IMR-90 (cell line): ENCODE data around the gene PDLIM5. TPM values are rescaled to one million over a fixed set of nuclear protein-coding genes. Genes with fewer than 3 reads are reported as not detected.

Experiments used
- ATAC-seq: fragments of 200-7000 bp; cut with Tn5 transposase; 2 replicates; pipeline ENCODE4 v1.9.1; 2020; ENCODE audit warnings: low read depth, mild to moderate bottlenecking, moderate library complexity
- BruUV-seq: library from RNA; stranded (reverse); fragments of 400-500 nt; replicated peaks from 2 replicates; lab custom pipeline; 2021; lab: Mats Ljungman, UMichigan
- CTCF ChIA-PET: fragments of 300-600 bp; formaldehyde crosslinking; extraction: SDS; loops from one replicate; lab custom pipeline; 2021; ENCODE audit warnings: antibody characterized with exemption; lab: Yijun Ruan, JAX
- POLR2A ChIA-PET: fragments of 300-600 bp; sonication (Branson Sonifier 250); formaldehyde crosslinking; loops from one replicate; lab custom pipeline; 2022; ENCODE audit warnings: antibody characterized with exemption; ENCODE audit not compliant: unreplicated experiment; lab: Charles Lee
- DNase-seq: peaks from one replicate; pipeline ENCODE4 v3.0.0; 2013
- H2AFZ ChIP-seq: replicated peaks from 2 replicates; pipeline ENCODE3; 2013; ENCODE audit warnings: low read length, mild to moderate bottlenecking; ENCODE audit not compliant: poor library complexity
- H2AK5ac ChIP-seq: 2 replicates; pipeline ENCODE4 v1.6.1; 2013; ENCODE audit warnings: low read depth, low read length, inconsistent platforms
- H2AK9ac ChIP-seq: replicated peaks from 2 replicates; pipeline ENCODE3; 2013; ENCODE audit warnings: mild to moderate bottlenecking, low read depth, low read length, moderate library complexity; ENCODE audit not compliant: poor library complexity
- H2BK120ac ChIP-seq: 2 replicates; pipeline ENCODE4 v1.6.1; 2013; ENCODE audit warnings: low read depth, low read length, inconsistent platforms
- H2BK15ac ChIP-seq: 3 replicates; pipeline ENCODE4 v1.6.1; 2013; ENCODE audit warnings: low read depth, low read length, inconsistent platforms
- H2BK20ac ChIP-seq: 2 replicates; pipeline ENCODE4 v1.6.1; 2013; ENCODE audit warnings: low read depth, mild to moderate bottlenecking, inconsistent platforms, low read length, moderate library complexity
- H2BK5ac ChIP-seq: 2 replicates; pipeline ENCODE4 v1.6.1; 2013; ENCODE audit warnings: mild to moderate bottlenecking, low read depth, low read length, inconsistent platforms; ENCODE audit not compliant: poor library complexity, severe bottlenecking
- H3K14ac ChIP-seq: replicated peaks from 2 replicates; pipeline ENCODE4 v1.6.1; 2013; ENCODE audit warnings: low read depth, low read length, inconsistent platforms
- H3K18ac ChIP-seq: 2 replicates; pipeline ENCODE4 v1.6.1; 2013; ENCODE audit warnings: low read depth, low read length, control low read depth
- H3K23ac ChIP-seq: 2 replicates; pipeline ENCODE4 v1.6.1; 2013; ENCODE audit warnings: low read depth, low read length, inconsistent platforms
- H3K27ac ChIP-seq: 2 replicates; pipeline ENCODE4 v1.5.1; 2013; ENCODE audit warnings: mild to moderate bottlenecking, control low read depth, low read length; ENCODE audit not compliant: insufficient read depth
- H3K27me3 ChIP-seq: 2 replicates; pipeline ENCODE4 v1.6.1; 2013; ENCODE audit warnings: low read length; ENCODE audit not compliant: control insufficient read depth, insufficient read depth
- H3K36me3 ChIP-seq: 2 replicates; pipeline ENCODE4 v1.6.1; 2013; ENCODE audit warnings: low read length, mixed read lengths; ENCODE audit not compliant: control insufficient read depth, insufficient read depth
- H3K4ac ChIP-seq: 2 replicates; pipeline ENCODE4 v1.6.1; 2013; ENCODE audit warnings: low read depth, low read length, inconsistent platforms
- H3K4me1 ChIP-seq: 2 replicates; pipeline ENCODE4 v1.6.1; 2013; ENCODE audit warnings: low read length, mixed read lengths; ENCODE audit not compliant: control insufficient read depth, insufficient read depth
- H3K4me2 ChIP-seq: 2 replicates; pipeline ENCODE4 v1.6.1; 2013; ENCODE audit warnings: low read depth, mild to moderate bottlenecking, control low read depth, low read length, moderate library complexity
- H3K4me3 ChIP-seq: 2 replicates; pipeline ENCODE4 v1.5.1; 2013; ENCODE audit warnings: low read depth, mild to moderate bottlenecking, control low read depth, low read length, moderate library complexity; ENCODE audit not compliant: insufficient read depth
- H3K56ac ChIP-seq: 2 replicates; pipeline ENCODE4 v1.6.1; 2013; ENCODE audit warnings: low read length, inconsistent platforms; ENCODE audit not compliant: insufficient read depth; ENCODE audit errors: extremely low read depth
- H3K79me1 ChIP-seq, 2 experiments: 2 replicates each; pipeline ENCODE4 v1.6.1; 2013; ENCODE audit warnings: low read length in 2 of 2, inconsistent platforms in 1 of 2, low read depth in 1 of 2
- H3K9ac ChIP-seq: 2 replicates; pipeline ENCODE4 v1.6.1; 2013; ENCODE audit warnings: low read depth, low read length, control low read depth
- H3K9me1 ChIP-seq: 2 replicates; pipeline ENCODE4 v1.6.1; 2013; ENCODE audit warnings: low read length, inconsistent platforms; ENCODE audit not compliant: insufficient read depth
- H3K9me3 ChIP-seq: 2 replicates; pipeline ENCODE4 v1.6.1; 2013; ENCODE audit warnings: low read length; ENCODE audit not compliant: control insufficient read depth, insufficient read depth
- H4K20me1 ChIP-seq: 2 replicates; pipeline ENCODE4 v1.6.1; 2013; ENCODE audit warnings: low read length, inconsistent platforms; ENCODE audit not compliant: insufficient read depth
- H4K5ac ChIP-seq: 2 replicates; pipeline ENCODE4 v1.6.1; 2013; ENCODE audit warnings: mild to moderate bottlenecking, low read depth, low read length, control low read depth
- H4K8ac ChIP-seq, 2 experiments: 2 replicates each; pipeline ENCODE4 v1.6.1; 2013; ENCODE audit warnings: low read depth in 2 of 2, low read length in 2 of 2, control low read depth in 1 of 2, inconsistent platforms in 1 of 2
- H4K91ac ChIP-seq: 2 replicates; pipeline ENCODE4 v1.6.1; 2013; ENCODE audit warnings: low read depth, low read length, inconsistent platforms; ENCODE audit not compliant: insufficient read depth
- CEBPB ChIP-seq: IDR thresholded peaks from 2 replicates; pipeline ENCODE4 v1.6.1; 2012; ENCODE audit warnings: low read depth, low read length, improper control_type of control experiment
- CHD1 ChIP-seq: IDR thresholded peaks from 2 replicates; pipeline ENCODE4 v1.6.1; 2012; ENCODE audit warnings: low read depth, low read length, improper control_type of control experiment
- FOS ChIP-seq: fragments of 150-350 bp; IDR thresholded peaks from 2 replicates; pipeline ENCODE4 v1.6.1; 2016; ENCODE audit warnings: low read depth, low read length
- MAZ ChIP-seq: IDR thresholded peaks from 2 replicates; pipeline ENCODE4 v1.6.1; 2012; ENCODE audit warnings: low read depth, mild to moderate bottlenecking, low read length, improper control_type of control experiment, moderate library complexity, borderline replicate concordance
- NFE2L2 ChIP-seq: fragments of 150-350 bp; IDR thresholded peaks from 2 replicates; pipeline ENCODE4 v1.6.1; 2016; ENCODE audit warnings: low read depth, mild to moderate bottlenecking, low read length
- RAD21 ChIP-seq: IDR thresholded peaks from 2 replicates; pipeline ENCODE4 v1.6.1; 2012; ENCODE audit warnings: low read length, improper control_type of control experiment
- RCOR1 ChIP-seq: IDR thresholded peaks from 2 replicates; pipeline ENCODE4 v1.6.1; 2012; ENCODE audit warnings: mild to moderate bottlenecking, low read length, improper control_type of control experiment; ENCODE audit not compliant: insufficient replicate concordance
- RFX5 ChIP-seq: IDR thresholded peaks from 2 replicates; pipeline ENCODE4 v1.8.0; 2012; ENCODE audit warnings: low read depth, mild to moderate bottlenecking, low read length, moderate library complexity
- SMC3 ChIP-seq: fragments of 150-350 bp; IDR thresholded peaks from 2 replicates; pipeline ENCODE4 v1.6.1; 2016; ENCODE audit warnings: low read depth, mild to moderate bottlenecking, antibody characterized with exemption, low read length, moderate library complexity
- WGBS, 2 experiments: methylation state at CpG; one replicate each; pipeline versions ENCODE4 v1.1.5 to v1.1.7; 2013; ENCODE audit warnings: missing lambda C conversion rate in 2 of 2; ENCODE audit not compliant: insufficient read length in 1 of 2; ENCODE audit errors: extremely low coverage in 2 of 2; 5-methylcytosine and 5-hydroxymethylcytosine counted together
- dilution Hi-C: fragments of 300-500 bp; cut with HindIII; formaldehyde crosslinking; loops from one replicate; pipeline ENCODE4 v1.14.3; 2018; ENCODE audit warnings: low sequenced_read_pairs; ENCODE audit not compliant: unreplicated experiment
- in situ Hi-C: fragments of 300-500 bp; cut with MboI; formaldehyde crosslinking; loops from 3 replicates; pipeline ENCODE4 v1.14.3; 2019; ENCODE audit warnings: low sequenced_read_pairs, inconsistent platforms, mixed read lengths
- intact Hi-C: fragments of 100-400 bp; cut with micrococcal nuclease; formaldehyde crosslinking; loops from 2 replicates; pipeline ENCODE4 v1.10.0; 2022
- polyA plus RNA-seq, 3 experiments: library from polyadenylated mRNA; depleted of rRNA; stranded (reverse); fragments of >200 nt; gene quantifications; 2 replicates each; pipeline ENCODE4 v1.2.3, GENCODE V29; 2012; ENCODE audit warnings: low replicate concordance in 1 of 3
- total RNA-seq: library from RNA; depleted of rRNA; stranded (reverse); fragments of >200 nt; gene quantifications from 2 replicates; pipeline ENCODE4 v1.2.3, GENCODE V29; 2012
- TF ChIP-seq, protein P1 (sequence below): conservative IDR thresholded peaks from 2 replicates; pipeline ENCODE4 v1.5.1; 2012; ENCODE audit warnings: mild to moderate bottlenecking, low read depth, low read length, improper control_type of control experiment

The PDLIM5 gene
- total and polyA plus RNA-seq, 2 of the 4 experiments (the other 2 are of a cell fraction) = 96.5 to 188 TPM

DNA sequence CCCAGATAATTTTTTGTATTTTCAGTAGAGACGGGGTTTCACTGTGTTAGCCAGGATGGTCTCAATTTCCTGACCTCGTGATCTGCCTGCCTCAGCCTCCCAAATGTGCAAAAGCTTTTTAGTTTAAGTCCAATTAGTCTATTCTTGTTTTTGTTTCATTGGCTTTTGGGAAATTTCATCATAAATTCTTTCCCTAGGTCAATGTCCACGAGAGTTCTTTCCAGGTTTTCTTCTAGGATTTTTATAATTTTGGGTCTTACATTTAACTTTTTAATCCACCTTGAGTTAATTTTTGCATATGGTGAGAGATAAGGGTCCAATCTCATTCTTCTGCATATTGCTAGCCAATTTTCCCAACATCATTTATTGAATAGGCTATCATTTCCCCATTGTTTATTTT, 36.3 kb upstream of the PDLIM5 start:
- Histone ChIP-seq H3K9me1 (no peaks in the 10 kb centered on the region; the same call in 1 of the 2 replicates), H2BK15ac (no peak overlapping the region), H3K9me3 (peaks cover 3% of the 10 kb centered on the region; the same call in 1 of the 2 replicates), H3K79me1 (no peaks in the 10 kb centered on the region), H3K14ac (no peak overlapping the region), H3K56ac (no peak overlapping the region), H2BK120ac (no peak overlapping the region), H3K18ac (no peak overlapping the region), H2BK5ac (no peak overlapping the region), H2AK9ac (no peak overlapping the region), H4K20me1 (no peaks in the 10 kb centered on the region), H4K91ac (no peak overlapping the region), H4K8ac (no peak overlapping the region), H3K4ac (no peak overlapping the region), H2BK20ac (no peak overlapping the region), H3K23ac (no peak overlapping the region), H4K5ac (no peak overlapping the region), H3K27ac (no peak overlapping the region), H3K4me1 (peaks cover 4% of the 10 kb centered on the region; the same call in 1 of the 2 replicates), H2AFZ (no peak overlapping the region), H3K9ac (no peak overlapping the region), H3K36me3 (no peaks in the 10 kb centered on the region), H3K27me3 (no peaks in the 10 kb centered on the region), H3K4me2 (no peak overlapping the region), H2AK5ac (no peak overlapping the region), H3K4me3 (no peak overlapping the region)
- DNase-seq = no peak
- no peak for ATAC-seq
- TF ChIP-seq RFX5 = no peak
- no peak for TF ChIP-seq FOS
- TF ChIP-seq MAZ = no peak
- TF ChIP-seq RAD21 = no peak
- TF ChIP-seq RCOR1 = no peak
- no peak for TF ChIP-seq NFE2L2
- TF ChIP-seq SMC3 = no peak
- TF ChIP-seq CEBPB = no peak
- TF ChIP-seq, protein P1, sequence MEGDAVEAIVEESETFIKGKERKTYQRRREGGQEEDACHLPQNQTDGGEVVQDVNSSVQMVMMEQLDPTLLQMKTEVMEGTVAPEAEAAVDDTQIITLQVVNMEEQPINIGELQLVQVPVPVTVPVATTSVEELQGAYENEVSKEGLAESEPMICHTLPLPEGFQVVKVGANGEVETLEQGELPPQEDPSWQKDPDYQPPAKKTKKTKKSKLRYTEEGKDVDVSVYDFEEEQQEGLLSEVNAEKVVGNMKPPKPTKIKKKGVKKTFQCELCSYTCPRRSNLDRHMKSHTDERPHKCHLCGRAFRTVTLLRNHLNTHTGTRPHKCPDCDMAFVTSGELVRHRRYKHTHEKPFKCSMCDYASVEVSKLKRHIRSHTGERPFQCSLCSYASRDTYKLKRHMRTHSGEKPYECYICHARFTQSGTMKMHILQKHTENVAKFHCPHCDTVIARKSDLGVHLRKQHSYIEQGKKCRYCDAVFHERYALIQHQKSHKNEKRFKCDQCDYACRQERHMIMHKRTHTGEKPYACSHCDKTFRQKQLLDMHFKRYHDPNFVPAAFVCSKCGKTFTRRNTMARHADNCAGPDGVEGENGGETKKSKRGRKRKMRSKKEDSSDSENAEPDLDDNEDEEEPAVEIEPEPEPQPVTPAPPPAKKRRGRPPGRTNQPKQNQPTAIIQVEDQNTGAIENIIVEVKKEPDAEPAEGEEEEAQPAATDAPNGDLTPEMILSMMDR = no peak
- TF ChIP-seq CHD1 = no peak
- dilution Hi-C loops = no loop called here
- no CpG with 5 or more reads among the region's 3 CpGs for WGBS, 2 experiments
- ChIA-PET CTCF (interaction anchor here (0.6 kb wide), 1 partner anchor 583 kb away, joined by 3 read pairs; no protein-coding TSS in a partner anchor), POLR2A (no interaction called here)
- in situ Hi-C loops = loop anchor here (25.0 kb wide), 1 partner anchor 697 kb away; no protein-coding TSS in a partner anchor
- no TSS peak for BruUV-seq
- intact Hi-C loops = no loop called here
